ENCODE data around the gene EFNA2. TPM values are rescaled to one million over a fixed set of nuclear protein-coding genes. Genes with fewer than 3 reads are reported as not detected.
A peak's percentile ranks its signal among the peaks of the same experiment; 100 is the strongest.

The EFNA2 gene
- total RNA-seq, 1 experiment from 2014 or later: 12.2 TPM

DNA sequence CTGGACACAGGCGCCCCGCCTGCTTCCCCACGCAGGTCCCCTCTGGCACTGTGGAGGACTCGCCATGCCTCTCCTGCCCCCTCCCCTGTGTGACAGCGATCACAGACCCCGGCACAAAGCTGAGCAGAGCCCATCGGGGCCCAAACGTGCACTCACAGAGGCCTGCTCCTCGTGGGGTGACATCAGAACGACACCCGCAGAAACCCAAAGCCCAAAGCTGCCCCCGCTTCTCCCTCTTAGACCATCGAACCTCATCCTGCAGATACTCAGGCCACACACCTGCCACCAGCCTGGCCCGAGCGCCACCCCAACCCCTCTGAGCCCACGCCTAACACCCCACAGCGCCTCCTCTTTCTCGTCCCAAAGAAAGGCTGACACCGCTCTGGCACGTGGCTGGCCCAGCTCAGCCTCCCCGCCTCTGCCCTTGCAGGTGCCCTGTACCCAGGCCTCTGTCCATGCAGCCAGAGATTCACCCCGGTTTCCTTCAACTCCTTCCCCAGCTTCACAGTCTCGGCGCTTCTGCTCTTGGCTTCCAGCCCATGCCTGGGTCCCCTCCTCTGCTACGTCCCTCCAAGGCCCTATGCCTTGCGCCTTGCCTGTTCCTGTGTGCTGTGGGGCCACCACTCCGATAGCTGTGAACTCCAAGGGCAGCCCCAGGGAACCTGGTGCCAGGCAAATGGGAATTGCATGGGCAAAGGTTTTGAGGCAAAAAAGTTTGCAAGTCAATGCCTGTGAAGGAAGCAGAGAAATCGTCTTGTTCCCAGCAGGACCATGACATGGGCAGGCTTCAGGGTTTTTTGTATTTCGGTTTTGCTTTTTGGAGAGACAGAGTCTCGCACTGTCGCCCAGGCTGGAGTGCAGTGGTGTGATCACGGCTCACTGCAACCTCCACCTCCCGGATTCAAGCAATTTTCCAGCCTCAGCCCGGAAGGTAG, 47.0 kb upstream of the EFNA2 start:
- H3K9ac ChIP-seq (ENCODE audit: low read length): peak overlapping the region; percentile 99
- H4K20me1 ChIP-seq (ENCODE audit: insufficient read depth): no peaks in the 10 kb centered on the region
- BruUV-seq (replicated peaks): no TSS peak
- DNase-seq (ENCODE audit: low read depth, low spot score) (no peak), ATAC-seq (no peak)
- H3K79me2 ChIP-seq (ENCODE audit: insufficient read depth, low read length): peaks cover 42% of the 10 kb centered on the region
- no peak overlapping the region for H2AFZ ChIP-seq (ENCODE audit: low read depth, low read length, poor library complexity, severe bottlenecking)
- peak overlapping the region; percentile 37 to 47 for H3K4me3 ChIP-seq (replicated peaks in 1 of 2; ENCODE audit: low read depth in 1 of 2, low read length in 2 of 2)
- peak overlapping the region; percentile 94 for H3K27ac ChIP-seq (ENCODE audit: low read depth, low read length)
- CTCF ChIA-PET: interaction anchor here (1.0 to 1.1 kb wide), 2 partner anchors 18 to 125 kb away, joined by 3 read pairs; no protein-coding TSS in a partner anchor
- no peaks in the 10 kb centered on the region for H3K27me3 ChIP-seq (ENCODE audit: insufficient read depth, low read length)
- H3K4me2 ChIP-seq (ENCODE audit: low read length): peak overlapping the region; percentile 98
- no peaks in the 10 kb centered on the region for H3K9me2 ChIP-seq (ENCODE audit: insufficient read depth)
- no peak for TF ChIP-seq POLR2AphosphoS5 (IDR thresholded peaks at IDR 0.05; ENCODE audit: low read depth, low read length)
- no peak for TF ChIP-seq RAD21 (IDR thresholded peaks at IDR 0.05; ENCODE audit: low read depth)
- TF ChIP-seq ZFX (IDR thresholded peaks at IDR 0.05): no peak
- no peak for TF ChIP-seq ZNF274 (IDR thresholded peaks at IDR 0.05; ENCODE audit: low read depth, low read length)
- TF ChIP-seq JUND (IDR thresholded peaks at IDR 0.05): no peak
- TF ChIP-seq POLR2A (IDR thresholded peaks at IDR 0.05; ENCODE audit: borderline replicate concordance, extremely low read depth, insufficient read depth, insufficient read length): no peak
- TF ChIP-seq ZBTB33 (IDR thresholded peaks at IDR 0.05; ENCODE audit: extremely low read depth, insufficient replicate concordance, low read length): no peak
- TF ChIP-seq REST (IDR thresholded peaks at IDR 0.05; ENCODE audit: low read depth): no peak
- TF ChIP-seq CEBPB (IDR thresholded peaks at IDR 0.05; ENCODE audit: low read depth): no peak
- TF ChIP-seq YY1 (IDR thresholded peaks at IDR 0.05; ENCODE audit: extremely low read depth, insufficient replicate concordance, low read depth, low read length): no peak
- TF ChIP-seq, protein P1, sequence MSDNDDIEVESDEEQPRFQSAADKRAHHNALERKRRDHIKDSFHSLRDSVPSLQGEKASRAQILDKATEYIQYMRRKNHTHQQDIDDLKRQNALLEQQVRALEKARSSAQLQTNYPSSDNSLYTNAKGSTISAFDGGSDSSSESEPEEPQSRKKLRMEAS (IDR thresholded peaks at IDR 0.05): no peak
- no peak for TF ChIP-seq EGR1 (IDR thresholded peaks at IDR 0.05; ENCODE audit: low read depth)
- no peak for TF ChIP-seq ELF1 (IDR thresholded peaks at IDR 0.05; ENCODE audit: borderline replicate concordance, low read depth)
- no peak for TF ChIP-seq ATF3 (IDR thresholded peaks at IDR 0.05)
- no peak for TF ChIP-seq EZH2 (IDR thresholded peaks at IDR 0.05)
- no peak for TF ChIP-seq EZH2phosphoT487 (IDR thresholded peaks at IDR 0.05; ENCODE audit: borderline replicate concordance)
- TF ChIP-seq TCF7L2 (IDR thresholded peaks at IDR 0.05; ENCODE audit: borderline replicate concordance, extremely low read depth, insufficient read depth, insufficient read length): no peak
- no peak for TF ChIP-seq SP1 (IDR thresholded peaks at IDR 0.05; ENCODE audit: low read depth)
- no peak for TF ChIP-seq SRF (IDR thresholded peaks at IDR 0.05; ENCODE audit: low read depth)
- no peak for TF ChIP-seq CBX3 (IDR thresholded peaks at IDR 0.05; ENCODE audit: low read depth)
- H3K9me3 ChIP-seq (ENCODE audit: control insufficient read depth in 1 of 2, insufficient read depth in 1 of 2, low read depth in 1 of 2, low read length in 2 of 2): no peaks in the 10 kb centered on the region
- peaks cover 3 to 18% of the 10 kb centered on the region in 2 experiments; a peak in 2 of 4 replicates for H3K36me3 ChIP-seq (ENCODE audit: control insufficient read depth in 1 of 2, insufficient read depth in 2 of 2, low read length in 2 of 2)
- peaks cover 35 to 51% of the 10 kb centered on the region in 2 experiments for H3K4me1 ChIP-seq (ENCODE audit: control insufficient read depth in 1 of 2, insufficient read depth in 2 of 2, low read length in 2 of 2)
- RAD21 ChIA-PET (ENCODE audit: low non-redundant PET in 1 of 2, low total read pairs in 2 of 2, uncharacterized antibody in 2 of 2, unreplicated experiment in 2 of 2): interaction anchor here in 1 of 2 experiments (0.8 kb wide), 1 partner anchor 125 kb away, joined by 3 read pairs; no protein-coding TSS in a partner anchor
- intact Hi-C loops (cut with micrococcal nuclease): no loop called here
- POLR2A ChIA-PET: interaction anchor here (0.9 to 1.8 kb wide), 3 partner anchors 28 to 125 kb away, joined by 3 to 9 read pairs (median 4); partner anchors contain the start of gene CIRBP
